IPS DF 4.7 (cell line): ENCODE measurements around the gene C22orf15.
"Not testable (repeated sequence)": the region's sequence is repeated elsewhere in the genome, so short reads cannot be mapped to it uniquely, and the experiment has no call there.

ENCODE experiments used
- DNase-seq: peaks from one replicate; pipeline ENCODE4 v3.0.0-alpha.2; 2013; ENCODE audit warnings: low spot score; ENCODE audit errors: extremely low read depth

Gene C22orf15

DNA sequence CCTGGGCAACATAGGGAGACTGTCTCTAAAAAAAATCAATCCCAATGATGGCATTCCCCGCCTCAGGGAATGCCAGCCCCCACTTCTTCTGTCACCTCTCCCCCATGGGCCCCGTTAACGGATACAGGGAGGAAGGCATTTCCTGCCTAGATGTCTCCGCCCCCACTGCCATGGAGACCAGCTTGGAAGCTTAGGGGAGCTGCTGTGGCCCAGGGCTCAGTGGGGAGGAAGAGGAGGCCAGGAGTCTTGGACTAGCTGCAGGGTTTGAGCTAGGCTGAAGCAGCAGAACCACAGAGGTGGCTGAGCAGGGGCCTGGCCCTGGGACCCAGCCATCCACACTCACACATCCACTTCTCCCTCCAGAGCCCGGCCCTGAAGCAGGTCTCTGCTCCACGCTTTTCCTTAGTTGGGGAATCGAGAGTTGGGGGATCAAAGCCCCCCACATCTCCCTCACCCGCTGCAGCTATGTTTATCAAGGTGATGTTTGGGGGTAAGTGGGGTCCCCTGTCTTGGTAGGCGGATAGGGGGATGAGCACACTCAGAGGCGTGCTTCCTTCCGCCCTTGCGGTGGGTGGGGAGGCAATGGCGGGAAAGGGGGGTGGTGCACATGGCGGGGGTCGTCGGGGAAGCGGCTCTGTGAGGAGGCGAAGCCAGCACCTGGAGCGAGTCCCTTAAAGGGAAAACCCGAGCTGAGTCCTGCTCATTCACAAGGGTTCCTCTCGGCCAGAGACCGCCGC lies at the start of gene C22orf15:
TSS of gene C22orf15 (plus strand) at position 149 of the 737 bp plus-strand sequence. CDS start at position 466, 317 bp downstream.
- no peak for DNase-seq

DNA sequence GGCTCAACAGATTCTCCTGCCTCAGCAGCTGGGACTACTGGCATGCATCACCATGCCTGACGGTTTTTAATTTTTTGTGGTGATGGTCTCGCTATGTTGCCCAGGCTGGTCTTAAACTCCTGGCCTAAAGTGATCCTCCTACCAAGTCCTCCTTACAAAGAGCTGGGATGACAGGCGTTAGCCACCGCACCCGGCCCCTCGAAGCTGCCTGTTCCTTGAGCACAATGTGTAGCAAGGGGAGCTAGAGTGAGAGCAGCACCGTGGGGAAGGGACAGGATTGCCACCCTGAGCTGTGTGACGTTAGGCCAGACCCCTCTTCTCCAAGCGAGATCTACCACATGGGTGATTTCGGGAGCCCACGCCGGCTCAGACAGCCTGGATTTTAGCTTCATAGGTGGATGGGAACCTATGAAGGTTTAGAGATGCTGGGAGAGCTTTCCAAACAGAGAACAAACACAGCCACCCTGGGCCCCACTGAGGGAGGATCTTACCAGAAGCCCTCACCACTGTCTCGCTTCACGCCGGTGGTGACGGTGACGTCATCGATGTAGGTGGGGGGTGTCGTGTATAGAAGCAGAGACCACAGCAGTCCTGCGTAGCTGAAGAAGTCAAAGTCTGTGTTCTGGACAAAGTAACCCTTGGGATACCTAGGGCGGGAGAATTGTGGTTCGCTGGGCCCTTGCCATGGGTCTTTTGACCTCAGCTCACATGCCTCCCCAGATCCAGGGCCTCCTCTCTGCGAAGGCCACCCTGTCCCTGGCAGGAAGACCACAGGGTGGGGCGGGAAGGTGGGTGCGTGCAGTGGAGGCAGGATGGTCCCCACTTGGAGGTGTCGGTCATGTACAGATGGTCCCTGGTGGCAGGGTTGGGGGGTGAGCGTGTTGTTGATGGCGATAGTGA lies 48.8 kb upstream of the C22orf15 start:
- no peak for DNase-seq

DNA sequence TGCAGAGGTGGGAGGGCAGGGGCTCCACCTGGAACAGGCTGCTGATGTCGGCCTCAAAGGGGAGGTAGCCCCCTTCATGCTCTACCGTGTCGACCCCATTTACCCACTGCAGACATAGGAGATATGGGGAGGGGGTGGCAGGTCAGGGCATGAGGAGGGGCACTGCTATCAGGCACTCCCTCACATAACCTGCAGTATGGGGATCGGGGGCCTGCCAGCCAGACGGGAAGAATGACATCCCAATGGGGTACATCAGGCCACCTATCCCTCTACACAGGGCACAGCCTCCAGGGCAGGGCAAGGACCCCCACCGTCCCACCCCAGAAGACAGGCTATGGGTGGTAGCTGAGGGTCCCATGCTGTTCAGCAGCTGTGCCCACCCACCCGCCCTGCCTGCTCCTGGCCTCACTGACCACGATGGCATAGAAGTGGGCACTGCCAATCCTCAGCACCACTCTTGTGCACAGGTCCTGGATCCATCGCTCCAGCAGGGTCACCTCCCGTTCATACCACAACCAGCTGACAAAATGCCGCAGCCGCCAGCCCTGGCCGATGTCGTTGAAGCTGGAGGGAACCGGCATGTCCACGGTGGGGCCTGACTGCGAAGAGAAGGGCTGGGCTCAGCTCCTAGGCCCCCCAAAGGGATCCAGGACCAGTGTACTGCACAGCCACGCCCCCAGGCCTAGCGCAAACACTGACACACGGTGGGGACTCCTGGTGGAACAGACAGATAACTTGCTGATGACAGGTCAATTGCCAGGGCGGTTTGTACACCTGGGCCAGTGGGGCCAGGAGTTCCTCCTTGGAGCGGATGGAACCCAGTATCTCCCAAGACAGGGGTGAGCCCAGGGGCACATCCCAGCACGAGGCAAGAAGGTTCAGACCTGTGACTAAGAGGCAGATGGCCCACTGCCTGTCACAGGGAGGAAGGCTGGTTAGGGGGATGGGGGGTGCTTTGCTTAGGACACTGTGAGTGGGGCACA lies 47.9 kb upstream of the C22orf15 start:
- no peak for DNase-seq

GRCh38 chr22:23715806-23716375 lies 46.9 kb upstream of the C22orf15 start:
- no peak for DNase-seq

- peak; percentile 56 for DNase-seq
These were observed 45.7 kb upstream of the C22orf15 start for GRCh38 chr22:23716811-23717801.

GRCh38 chr22:23718371-23719165 lies 44.2 kb upstream of the C22orf15 start:
- DNase-seq = no peak

DNA sequence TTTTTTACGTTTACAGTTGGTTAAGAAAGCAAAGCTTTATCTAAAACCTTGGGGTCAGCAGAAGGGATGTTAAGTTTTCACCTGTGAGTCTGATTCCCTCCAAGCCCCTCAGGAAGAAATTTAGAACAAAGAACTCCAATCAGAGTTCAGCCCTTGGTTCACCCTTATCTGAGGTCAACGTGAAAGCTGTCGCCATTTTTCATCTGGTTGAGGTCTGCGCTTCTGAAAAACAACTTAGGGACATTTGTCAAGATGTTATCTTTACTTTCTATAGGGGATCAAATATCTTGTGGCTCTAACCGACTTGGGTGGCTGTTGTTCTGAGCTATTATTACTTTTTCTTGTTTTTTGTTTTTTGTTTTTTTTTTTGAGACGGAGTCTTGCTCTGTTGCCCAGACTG lies 41.9 kb upstream of the C22orf15 start:
- no peak for DNase-seq

- no peak for DNase-seq
These were observed 40.6 kb upstream of the C22orf15 start for GRCh38 chr22:23722160-23722559.

DNA sequence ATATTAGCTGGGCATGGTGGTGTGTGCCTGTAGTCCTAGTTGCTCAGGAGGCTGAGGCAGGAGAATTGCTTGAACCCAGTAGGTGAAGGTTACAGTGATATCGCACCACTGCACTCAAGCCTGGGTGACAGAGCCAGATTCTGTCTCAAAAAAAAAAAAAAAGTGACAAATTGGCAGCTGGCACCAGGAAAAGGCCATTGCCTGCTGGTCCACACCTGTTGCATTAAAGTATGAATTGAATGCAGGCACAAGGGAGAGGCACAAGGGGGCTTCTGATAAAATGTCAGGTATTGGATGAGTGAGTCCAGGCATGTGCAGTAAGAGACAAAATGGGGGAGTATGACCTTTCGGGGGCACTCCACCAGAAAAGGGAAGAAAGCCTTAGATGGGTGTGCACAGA lies 40.1 kb upstream of the C22orf15 start:
- DNase-seq = no peak

- not testable (repeated sequence) for DNase-seq
These were observed 34.7 kb upstream of the C22orf15 start for GRCh38 chr22:23728108-23728507.

- DNase-seq = no peak
These were observed 25.1 kb upstream of the C22orf15 start for GRCh38 chr22:23737696-23738095.

DNA sequence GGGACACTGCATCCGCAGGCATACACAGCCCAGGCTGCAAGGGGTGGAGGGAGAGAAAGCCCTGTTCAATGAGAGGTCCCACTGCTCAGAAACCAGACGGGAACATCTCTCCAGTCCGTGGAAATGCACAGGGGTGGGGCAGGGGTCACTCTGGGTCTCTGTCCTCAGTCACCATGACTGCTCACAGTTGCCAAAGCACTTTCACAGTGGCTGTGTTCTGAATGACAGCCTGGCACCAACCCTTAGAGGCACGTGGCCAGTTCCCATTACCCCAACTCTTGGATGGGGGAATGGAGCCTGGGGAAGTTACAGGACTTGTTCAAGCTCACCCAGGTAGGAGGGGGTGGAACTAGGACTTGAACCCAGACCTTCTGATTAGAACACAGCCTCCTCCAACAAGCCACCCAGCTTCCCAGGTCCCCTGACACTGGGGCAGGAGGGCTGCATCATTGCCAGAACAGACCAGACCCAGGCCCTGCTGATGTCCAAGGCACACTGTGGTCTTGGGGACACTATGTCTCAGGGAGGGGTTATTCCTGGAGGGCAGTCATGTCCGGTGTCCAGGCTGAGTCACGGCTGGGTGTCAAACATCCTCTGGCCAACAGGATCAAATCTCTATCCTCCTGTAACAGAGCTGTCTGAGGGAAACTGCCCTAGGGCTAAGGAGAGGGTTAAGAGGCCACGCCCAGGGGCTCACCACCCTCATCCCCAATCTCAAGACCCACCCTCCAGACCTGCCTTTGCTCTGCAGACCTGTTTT lies 20.1 kb upstream of the C22orf15 start:
- DNase-seq = no peak

- DNase-seq = no peak
These were observed 19.5 kb upstream of the C22orf15 start for GRCh38 chr22:23743303-23743705.

DNA sequence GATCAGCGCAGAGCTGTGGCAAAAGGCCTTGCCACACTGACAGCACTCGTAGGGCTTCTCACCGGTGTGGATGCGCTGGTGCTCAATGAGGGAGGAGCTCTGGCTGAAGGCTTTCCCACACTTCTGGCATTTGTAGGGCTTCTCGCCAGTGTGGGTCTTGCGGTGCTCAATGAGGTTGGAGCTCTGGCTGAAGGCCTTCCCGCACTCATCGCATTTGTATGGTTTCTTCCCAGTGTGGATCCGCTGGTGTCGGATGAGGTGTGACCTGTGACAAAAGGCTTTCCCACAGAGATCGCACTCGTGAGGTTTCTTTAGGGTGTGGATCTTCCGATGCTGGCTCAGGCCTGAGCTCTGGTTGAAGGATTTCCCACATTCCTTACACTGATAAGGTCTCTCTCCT lies 18.8 kb upstream of the C22orf15 start:
- no peak for DNase-seq

DNA sequence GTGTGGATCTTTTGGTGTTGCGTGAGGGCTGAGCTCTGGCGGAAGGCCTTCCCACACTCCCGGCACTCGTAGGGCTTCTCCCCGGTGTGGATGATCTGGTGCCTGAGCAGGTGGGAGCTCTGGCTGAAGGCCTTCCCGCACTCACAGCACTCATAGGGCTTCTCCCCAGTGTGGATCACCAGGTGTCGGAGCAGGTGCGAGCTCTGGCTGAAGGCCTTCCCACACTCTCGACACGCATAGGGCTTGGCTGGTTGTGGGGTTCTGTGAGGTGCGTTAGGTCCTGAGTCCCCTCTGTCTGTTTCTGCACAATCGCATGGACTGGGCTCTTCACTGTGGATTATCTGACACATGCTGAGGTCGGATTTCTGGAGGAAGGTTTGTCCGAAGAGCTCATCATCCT lies 18.3 kb upstream of the C22orf15 start:
- DNase-seq = no peak

DNA sequence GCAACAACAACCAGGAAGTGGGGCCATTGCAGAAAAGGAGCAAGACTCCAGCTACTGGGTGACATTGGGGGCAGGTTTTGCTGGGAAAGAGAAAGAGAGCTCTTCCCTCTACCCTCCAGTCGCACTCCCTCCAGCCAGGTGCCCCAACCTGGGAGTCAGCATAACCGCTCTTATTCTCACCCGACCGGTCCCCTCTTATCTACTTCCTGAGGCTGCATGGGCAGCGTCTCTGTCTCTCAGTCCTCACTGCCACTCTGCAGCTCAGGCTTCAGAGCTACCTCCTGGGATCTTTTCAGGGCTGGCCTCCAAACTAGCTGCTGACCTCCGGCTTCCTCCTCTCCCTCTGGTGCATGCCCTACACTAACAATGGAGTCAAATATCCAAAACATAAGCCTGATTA lies 17.0 kb upstream of the C22orf15 start:
- DNase-seq = no peak

DNA sequence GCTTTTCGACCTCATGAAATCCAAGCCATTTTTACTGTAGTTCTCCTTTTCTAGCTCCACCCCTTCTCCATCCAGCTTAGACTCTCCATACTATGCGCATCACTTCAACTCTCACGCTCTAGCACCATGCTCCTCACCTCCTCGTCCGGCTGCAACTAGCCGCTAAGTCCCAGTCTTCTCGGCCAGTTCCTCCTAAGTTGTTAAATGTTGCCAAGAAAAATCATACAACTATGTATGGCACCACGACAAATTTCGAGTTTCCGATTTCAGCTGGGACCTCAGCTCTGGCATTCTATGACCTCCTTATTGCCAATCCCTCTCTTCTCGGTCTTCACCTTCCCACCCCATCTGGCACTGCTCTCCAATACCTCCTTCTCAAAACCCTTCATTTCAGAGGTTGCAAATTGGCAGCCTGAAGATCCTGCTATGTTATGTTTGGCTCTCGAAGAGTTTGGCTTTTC lies 12.9 kb upstream of the C22orf15 start:
- DNase-seq = no peak

GRCh38 chr22:23750367-23750713 lies 12.4 kb upstream of the C22orf15 start:
- no peak for DNase-seq
